CD14-positive monocyte (primary cell): Measurements from ENCODE around the gene DPF3. TPM values are rescaled to one million over a fixed set of nuclear protein-coding genes. Genes with fewer than 3 reads are reported as not detected.

Source experiments
- DNase-seq, 3 donors: peaks; one replicate each; pipeline ENCODE4 v3.0.0-alpha.2; 2011 to 2022
- H2AFZ ChIP-seq: 2 replicates; pipeline ENCODE4 v1.6.0; 2012; ENCODE audit warnings: mild to moderate bottlenecking, low read depth, low read length, inconsistent platforms; ENCODE audit not compliant: insufficient read depth, poor library complexity, severe bottlenecking
- H3K27ac ChIP-seq, 2 donors: 1 replicate in 1 of 2; 2 replicates in 1 of 2; pipeline ENCODE4 v1.5.1; 2012 to 2013; ENCODE audit warnings: low read length in 2 of 2, control low read depth in 1 of 2, inconsistent platforms in 1 of 2, low read depth in 1 of 2, mild to moderate bottlenecking in 1 of 2
- H3K27me3 ChIP-seq, 2 donors: one replicate each; pipeline versions ENCODE4 v1.6.0 to v1.6.1; 2011 to 2013; ENCODE audit warnings: low read length in 2 of 2; ENCODE audit not compliant: control insufficient read depth in 2 of 2, insufficient read depth in 2 of 2
- H3K36me3 ChIP-seq, 2 donors: replicated peaks in 1 of 2; 1 replicate in 1 of 2; 2 replicates in 1 of 2; pipeline versions ENCODE4 v1.5.1 to v1.6.1; 2012 to 2013; ENCODE audit warnings: low read length in 2 of 2, control low read depth in 1 of 2, inconsistent platforms in 1 of 2, mild to moderate bottlenecking in 1 of 2; ENCODE audit not compliant: insufficient read depth in 2 of 2, control insufficient read depth in 1 of 2
- H3K4me1 ChIP-seq, 2 donors: 1 replicate in 1 of 2; 2 replicates in 1 of 2; pipeline versions ENCODE4 v1.5.1 to v1.6.1; 2012 to 2013; ENCODE audit warnings: low read length in 2 of 2, control low read depth in 1 of 2, inconsistent platforms in 1 of 2, mild to moderate bottlenecking in 1 of 2, moderate library complexity in 1 of 2; ENCODE audit not compliant: insufficient read depth in 2 of 2, control insufficient read depth in 1 of 2
- H3K4me2 ChIP-seq: replicated peaks from 2 replicates; pipeline ENCODE3; 2012; ENCODE audit warnings: low read length, moderate library complexity, mild to moderate bottlenecking; ENCODE audit not compliant: poor library complexity, severe bottlenecking; ENCODE audit errors: extremely low read depth
- H3K4me3 ChIP-seq, 3 experiments: fragments of 200-600 bp in 1 of 3; sonication (generic) in 1 of 3; replicated peaks in 1 of 3; 1 replicate in 2 of 3; 2 replicates in 1 of 3; pipeline ENCODE4 v1.5.1; 2011 to 2013; ENCODE audit warnings: low read length in 3 of 3, mild to moderate bottlenecking in 3 of 3, control low read depth in 2 of 3, low read depth in 2 of 3, inconsistent platforms in 1 of 3, moderate library complexity in 1 of 3
- H3K79me2 ChIP-seq: 2 replicates; pipeline ENCODE4 v1.6.0; 2012; ENCODE audit warnings: mild to moderate bottlenecking, control low read depth, inconsistent platforms, low read length, moderate library complexity; ENCODE audit not compliant: insufficient read depth
- H3K9ac ChIP-seq: 2 replicates; pipeline ENCODE4 v1.6.0; 2017; ENCODE audit warnings: low read length, mild to moderate bottlenecking; ENCODE audit not compliant: insufficient read depth, poor library complexity, severe bottlenecking
- H3K9me3 ChIP-seq, 2 donors: replicated peaks in 1 of 2; 1 replicate in 1 of 2; 2 replicates in 1 of 2; pipeline versions ENCODE4 v1.5.1 to v1.6.1; 2012 to 2013; ENCODE audit warnings: low read length in 2 of 2, control low read depth in 1 of 2; ENCODE audit not compliant: control insufficient read depth in 1 of 2, insufficient read depth in 1 of 2
- H4K20me1 ChIP-seq: 2 replicates; pipeline ENCODE4 v1.6.0; 2012; ENCODE audit warnings: mild to moderate bottlenecking, low read length, control low read depth, moderate library complexity; ENCODE audit not compliant: insufficient read depth
- H3K27ac Mint-ChIP-seq, 7 donors: one replicate each; pipeline ENCODE4 v1.8.0; 2020; ENCODE audit warnings: mild to moderate bottlenecking in 7 of 7, mixed read lengths in 7 of 7, moderate library complexity in 6 of 7, inconsistent platforms in 2 of 7
- H3K27me3 Mint-ChIP-seq, 3 donors: one replicate each; pipeline ENCODE4 v1.8.0; 2021 to 2022; ENCODE audit warnings: low read depth in 3 of 3, mild to moderate bottlenecking in 3 of 3, mixed read lengths in 3 of 3, moderate library complexity in 3 of 3, inconsistent platforms in 1 of 3
- H3K36me3 Mint-ChIP-seq, 2 donors: one replicate each; pipeline ENCODE4 v1.8.0; 2020; ENCODE audit warnings: mixed read lengths in 2 of 2, inconsistent platforms in 1 of 2, mild to moderate bottlenecking in 1 of 2
- H3K4me1 Mint-ChIP-seq: one replicate; pipeline ENCODE4 v1.8.0; 2020; ENCODE audit warnings: mild to moderate bottlenecking, mixed read lengths
- H3K4me3 Mint-ChIP-seq, 2 donors: one replicate each; pipeline ENCODE4 v1.8.0; 2020; ENCODE audit warnings: mild to moderate bottlenecking in 2 of 2, mixed read lengths in 2 of 2, moderate library complexity in 1 of 2
- H3K9me3 Mint-ChIP-seq, 7 donors: one replicate each; pipeline ENCODE4 v1.8.0; 2020 to 2022; ENCODE audit warnings: mixed read lengths in 7 of 7, mild to moderate bottlenecking in 6 of 7, moderate library complexity in 6 of 7, inconsistent platforms in 2 of 7
- CTCF ChIP-seq: fragments of 200-600 bp; IDR thresholded peaks from one replicate; pipeline ENCODE4 v1.8.0; 2022; ENCODE audit warnings: antibody characterized with exemption, mild to moderate bottlenecking
- WGBS: methylation state at CpG from one replicate; pipeline ENCODE4 v1.1.5; 2013; ENCODE audit warnings: missing lambda C conversion rate; ENCODE audit not compliant: insufficient coverage; 5-methylcytosine and 5-hydroxymethylcytosine counted together
- intact Hi-C, 2 donors: fragments of 100-400 bp; cut with micrococcal nuclease; formaldehyde crosslinking; loops; one replicate each; pipeline versions ENCODE4 v1.15.0 to v1.15.1; 2023
- polyA plus RNA-seq, 3 donors: library from polyadenylated mRNA; depleted of rRNA in 1 of 3; unstranded in 2 of 3; stranded (reverse) in 1 of 3; fragments of 300-500 nt in 2 of 3; fragments of >200 nt in 1 of 3; fragmentation: Illumina TruSeq in 2 of 3; gene quantifications; 1 replicate in 2 of 3; 2 replicates in 1 of 3; pipeline ENCODE4 v1.2.3, GENCODE V29; 2012 to 2021

DPF3 gene
- polyA plus RNA-seq, 3 donors, result 0.33 to 0.39 TPM; not detected in 1

GRCh38 chr14:72774141-72774540 is 119.8 kb downstream of the DPF3 start:
- TF ChIP-seq CTCF, result no peak

GRCh38 chr14:72771561-72771960 is 122.3 kb downstream of the DPF3 start:
- no peaks in the 10 kb centered on the region for H3K36me3 ChIP-seq
- no peaks in the 10 kb centered on the region for H3K4me1 ChIP-seq
- Mint-ChIP-seq H3K27ac (no peak overlapping the region), H3K27me3 (peaks cover 4 to 9% (median 6%) of the 10 kb centered on the region in 3 donors), H3K9me3 (peaks cover 9 to 18% (median 12%) of the 10 kb centered on the region in 7 donors), H3K36me3 (no peaks in the 10 kb centered on the region), H3K4me1 (no peaks in the 10 kb centered on the region), H3K4me3 (no peak overlapping the region)
- no peak overlapping the region for H2AFZ ChIP-seq
- H3K4me2 ChIP-seq, result no peak overlapping the region
- no peak overlapping the region for H3K4me3 ChIP-seq
- peaks cover 4 to 8% of the 10 kb centered on the region in 2 donors for H3K9me3 ChIP-seq
- no peak for TF ChIP-seq CTCF
- intact Hi-C loops, result no loop called here
- no peak for DNase-seq
- no peak overlapping the region for H3K27ac ChIP-seq
- H3K79me2 ChIP-seq, result no peaks in the 10 kb centered on the region
- H4K20me1 ChIP-seq, result no peaks in the 10 kb centered on the region
- 95% methylated on average over 5 of the region's 11 CpGs for WGBS
- H3K9ac ChIP-seq, result no peak overlapping the region
- H3K27me3 ChIP-seq, result no peaks in the 10 kb centered on the region

More at GRCh38 chr14:72774141-72774540, 119.8 kb downstream of the DPF3 start:
- H3K27ac Mint-ChIP-seq, result no peak overlapping the region
- Histone ChIP-seq H3K4me1 (no peaks in the 10 kb centered on the region), H3K9ac (no peak overlapping the region), H3K36me3 (no peaks in the 10 kb centered on the region), H3K27ac (no peak overlapping the region), H2AFZ (no peak overlapping the region), H3K27me3 (no peaks in the 10 kb centered on the region), H3K4me3 (no peak overlapping the region), H3K9me3 (peaks cover 0 to 5% of the 10 kb centered on the region in 2 donors), H4K20me1 (no peaks in the 10 kb centered on the region), H3K79me2 (no peaks in the 10 kb centered on the region), H3K4me2 (no peak overlapping the region)
- no peaks in the 10 kb centered on the region for H3K4me1 Mint-ChIP-seq
- no peaks in the 10 kb centered on the region for H3K36me3 Mint-ChIP-seq
- intact Hi-C loops, result no loop called here
- WGBS, result no CpG with 5 or more reads among the region's 4 CpGs
- no peak overlapping the region for H3K4me3 Mint-ChIP-seq
- peaks cover 5 to 10% (median 7%) of the 10 kb centered on the region in 3 donors for H3K27me3 Mint-ChIP-seq
- peaks cover 2 to 14% (median 6%) of the 10 kb centered on the region in 7 donors for H3K9me3 Mint-ChIP-seq
- DNase-seq, result no peak
